Activated B cell treated with CpG ODN at 0.5 μM for 24 hours (primary cell): ENCODE data around the gene NTNG2. TPM values are rescaled to one million over a fixed set of nuclear protein-coding genes. Genes with fewer than 3 reads are reported as not detected.

ENCODE experiments used
- ATAC-seq: fragments of 200-7000 bp; cut with Tn5 transposase; one replicate; pipeline ENCODE4 v1.10.0; 2021; ENCODE audit warnings: low read depth, mild to moderate bottlenecking, moderate library complexity
- CTCF ChIA-PET: fragments of 350-600 bp; sonication (Branson Sonifier 250); formaldehyde crosslinking; loops from one replicate; lab custom pipeline; 2021; ENCODE audit warnings: antibody characterized with exemption; lab: Charles Lee
- POLR2A ChIA-PET: fragments of 350-600 bp; sonication (Branson Sonifier 250); formaldehyde crosslinking; loops from one replicate; lab custom pipeline; 2021; ENCODE audit warnings: antibody characterized with exemption; lab: Charles Lee
- DNase-seq: peaks from one replicate; pipeline ENCODE4 v3.0.0; 2022
- H3K27ac Mint-ChIP-seq: one replicate; pipeline ENCODE4 v1.8.0; 2020; ENCODE audit warnings: mixed read lengths
- H3K27me3 Mint-ChIP-seq: one replicate; pipeline ENCODE4 v1.8.0; 2021; ENCODE audit warnings: mixed read lengths
- H3K36me3 Mint-ChIP-seq: one replicate; pipeline ENCODE4 v1.8.0; 2021; ENCODE audit warnings: low read depth, mixed read lengths
- H3K4me1 Mint-ChIP-seq: one replicate; pipeline ENCODE4 v1.8.0; 2021; ENCODE audit warnings: mixed read lengths
- H3K4me3 Mint-ChIP-seq: one replicate; pipeline ENCODE4 v1.8.0; 2020; ENCODE audit warnings: mild to moderate bottlenecking, mixed read lengths
- H3K9me3 Mint-ChIP-seq: one replicate; pipeline ENCODE4 v1.8.0; 2020; ENCODE audit warnings: mixed read lengths
- CTCF ChIP-seq: fragments of 200-600 bp; IDR thresholded peaks from one replicate; pipeline ENCODE4 v1.8.0; 2022; ENCODE audit warnings: antibody characterized with exemption, mild to moderate bottlenecking
- intact Hi-C: fragments of 100-400 bp; cut with micrococcal nuclease; formaldehyde crosslinking; loops from one replicate; pipeline ENCODE4 v1.15.1; 2024
- total RNA-seq: library from RNA; stranded (reverse); gene quantifications from 2 replicates; pipeline ENCODE4 v1.2.3, GENCODE V29; 2022

Gene NTNG2
- total RNA-seq, 1 donor from 2014 or later: 3.1 TPM

GRCh38 chr9:132233138-132233537 lies 71.3 kb downstream of the NTNG2 start:
- Mint-ChIP-seq H3K4me1 (peaks cover 3% of the 10 kb centered on the region), H3K27me3 (no peaks in the 10 kb centered on the region), H3K36me3 (no peaks in the 10 kb centered on the region), H3K4me3 (no peak overlapping the region), H3K27ac (no peak overlapping the region), H3K9me3 (no peaks in the 10 kb centered on the region)
- ChIA-PET CTCF (interaction anchor here (1.1 to 1.8 kb wide), 2 partner anchors 63 to 470 kb away, joined by 3 to 4 read pairs; no protein-coding TSS in a partner anchor), POLR2A (no interaction called here)
- no peak for TF ChIP-seq CTCF
- intact Hi-C loops: loop anchor here (10.0 kb wide), 1 partner anchor 878 kb away; no protein-coding TSS in a partner anchor
- DNase-seq: no peak
- no peak for ATAC-seq

- no peak overlapping the region for H3K4me3 Mint-ChIP-seq
- no peaks in the 10 kb centered on the region for H3K27me3 Mint-ChIP-seq
- H3K36me3 Mint-ChIP-seq: no peaks in the 10 kb centered on the region
- H3K9me3 Mint-ChIP-seq: no peaks in the 10 kb centered on the region
- intact Hi-C loops: loop anchor here (10.0 kb wide), 1 partner anchor 880 kb away; no protein-coding TSS in a partner anchor
- DNase-seq: no peak
- ChIA-PET POLR2A (no interaction called here), CTCF (interaction anchor here (0.7 to 3.5 kb wide), 2 partner anchors 426 to 472 kb away, joined by 4 to 23 read pairs; no protein-coding TSS in a partner anchor)
- peaks cover 3% of the 10 kb centered on the region for H3K4me1 Mint-ChIP-seq
- H3K27ac Mint-ChIP-seq: no peak overlapping the region
- no peak for TF ChIP-seq CTCF
- no peak for ATAC-seq
Observed at GRCh38 chr9:132234535-132234934, 72.7 kb downstream of the NTNG2 start.

- peaks cover 3% of the 10 kb centered on the region for H3K4me1 Mint-ChIP-seq
- no peak overlapping the region for H3K4me3 Mint-ChIP-seq
- no peaks in the 10 kb centered on the region for H3K27me3 Mint-ChIP-seq
- no peaks in the 10 kb centered on the region for H3K36me3 Mint-ChIP-seq
- POLR2A ChIA-PET: no interaction called here
- CTCF ChIA-PET: interaction anchor here (0.8 to 3.5 kb wide), 5 partner anchors 25 to 476 kb away, joined by 3 to 39 read pairs (median 13); no protein-coding TSS in a partner anchor
- H3K27ac Mint-ChIP-seq: no peak overlapping the region
- TF ChIP-seq CTCF: no peak
- ATAC-seq: no peak
- intact Hi-C loops: loop anchor here (10.0 kb wide), 1 partner anchor 880 kb away; no protein-coding TSS in a partner anchor
- DNase-seq: no peak
- H3K9me3 Mint-ChIP-seq: no peaks in the 10 kb centered on the region
Observed at GRCh38 chr9:132235125-132235524, 73.3 kb downstream of the NTNG2 start.

- CTCF ChIA-PET: interaction anchor here (0.7 to 3.5 kb wide), 19 partner anchors 9 to 478 kb away, joined by 3 to 39 read pairs (median 5); no protein-coding TSS in a partner anchor
- DNase-seq: peak; percentile 71
- Mint-ChIP-seq H3K27ac (no peak overlapping the region), H3K9me3 (no peaks in the 10 kb centered on the region), H3K36me3 (no peaks in the 10 kb centered on the region), H3K4me3 (no peak overlapping the region), H3K27me3 (no peaks in the 10 kb centered on the region), H3K4me1 (peaks cover 3% of the 10 kb centered on the region)
- ATAC-seq: no peak
- TF ChIP-seq CTCF: peak; percentile 96
- POLR2A ChIA-PET: interaction anchor here (1.1 kb wide), 1 partner anchor 17 kb away, joined by 3 read pairs; no protein-coding TSS in a partner anchor
- intact Hi-C loops: loop anchor here (1.0 to 10.0 kb wide), 4 partner anchors 16 to 881 kb away; no protein-coding TSS in a partner anchor
Observed at GRCh38 chr9:132235894-132236661, 74.2 kb downstream of the NTNG2 start.
